Aorta (tissue), 5 donors: ENCODE results near the gene CRLF3. TPM values are rescaled to one million over a fixed set of nuclear protein-coding genes. Genes with fewer than 3 reads are reported as not detected.
"Not testable (repeated sequence)": the region's sequence is repeated elsewhere in the genome, so short reads cannot be mapped to it uniquely, and the experiment has no call there.

ENCODE experiments used
- ATAC-seq: fragments of 200-7000 bp; cut with Tn5 transposase; one replicate; pipeline ENCODE4 v1.9.1; 2022; ENCODE audit warnings: moderate library complexity; ENCODE audit not compliant: low FRiP score
- DNase-seq, 2 donors: peaks; one replicate each; pipeline ENCODE4 v3.0.0-alpha.2; 2020
- H3K27ac ChIP-seq, 2 donors: one replicate each; pipeline ENCODE4 v1.5.1; 2013; ENCODE audit warnings: low read length in 2 of 2, mild to moderate bottlenecking in 2 of 2, moderate library complexity in 2 of 2, control low read depth in 1 of 2, inconsistent platforms in 1 of 2, low read depth in 1 of 2
- H3K27me3 ChIP-seq, 2 donors: one replicate each; pipeline ENCODE4 v1.6.1; 2013; ENCODE audit warnings: control low read depth in 1 of 2, low read length in 1 of 2, mild to moderate bottlenecking in 1 of 2, moderate library complexity in 1 of 2; ENCODE audit not compliant: insufficient read depth in 2 of 2, control insufficient read depth in 1 of 2
- H3K36me3 ChIP-seq, 2 donors: one replicate each; pipeline ENCODE4 v1.6.1; 2013; ENCODE audit warnings: control low read depth in 1 of 2, low read length in 1 of 2, mild to moderate bottlenecking in 1 of 2; ENCODE audit not compliant: insufficient read depth in 2 of 2, control insufficient read depth in 1 of 2
- H3K4me1 ChIP-seq, 2 donors: one replicate each; pipeline ENCODE4 v1.6.1; 2013; ENCODE audit warnings: low read length in 2 of 2, control low read depth in 1 of 2, mild to moderate bottlenecking in 1 of 2, moderate library complexity in 1 of 2; ENCODE audit not compliant: insufficient read depth in 2 of 2, control insufficient read depth in 1 of 2
- H3K4me3 ChIP-seq, 2 donors: one replicate each; pipeline ENCODE4 v1.5.1; 2013; ENCODE audit warnings: low read length in 2 of 2, control low read depth in 1 of 2, mild to moderate bottlenecking in 1 of 2
- H3K9me3 ChIP-seq: one replicate; pipeline ENCODE4 v1.6.1; 2013; ENCODE audit warnings: mild to moderate bottlenecking, low read length; ENCODE audit not compliant: control insufficient read depth
- WGBS, 2 donors: extraction: QIAGEN DNeasy Blood & Tissue Kit; methylation state at CpG; one replicate each; pipeline ENCODE4 v1.1.7; 2013; 5-methylcytosine and 5-hydroxymethylcytosine counted together
- intact Hi-C, 2 donors: fragments of 100-400 bp; cut with DNase I; formaldehyde crosslinking; loops; one replicate each; pipeline versions ENCODE4 v1.14.2 to v1.15.0; 2022
- polyA plus RNA-seq, 2 donors: library from polyadenylated mRNA; stranded (reverse); fragments of 200-250 nt; gene quantifications; one replicate each; pipeline ENCODE4 v1.2.3, GENCODE V29; 2013
- total RNA-seq, 2 donors: library from RNA; stranded (reverse); fragmentation: NEBNext Ultra II Directional; extraction: Animal tissue kit (Norgen Biotek cat#: 25700); gene quantifications; one replicate each; pipeline ENCODE4 v1.2.1, GENCODE V29; 2021
- donor health status: healthy with polysubstance abuse.
- donor health status: Bipolar disorder and iron deficiency.
- donor health status: DM: no; HTN: no; CAD: no.
- donor health status: DM: no; HTN: no; CAD: no.
- donor health status: DM: yes; HTN: yes; CAD: no.

The CRLF3 gene
- total and polyA plus RNA-seq, 4 donors, result 4.3 to 19.0 (median 8.9) TPM

- no peaks in the 10 kb centered on the region for H3K36me3 ChIP-seq
- 53 to 56% methylated on average over 9 of the region's 9 CpGs for WGBS, 2 donors
- no peaks in the 10 kb centered on the region for H3K27me3 ChIP-seq
- no peaks in the 10 kb centered on the region for H3K9me3 ChIP-seq
- H3K4me1 ChIP-seq, result no peaks in the 10 kb centered on the region
- H3K4me3 ChIP-seq, result no peak overlapping the region
- DNase-seq (no peak), ATAC-seq (no peak)
- H3K27ac ChIP-seq, result no peak overlapping the region
- intact Hi-C loops, result loop anchor here in 1 of 2 donors (10.0 kb wide), 1 partner anchor 153 kb away; the partner anchor contains the start of gene RNF135
Measured at GRCh38 chr17:30821871-30822723, 2.4 kb downstream of the CRLF3 start.

GRCh38 chr17:30819971-30820705, 4.4 kb downstream of the CRLF3 start:
- DNase-seq, result no peak
- intact Hi-C loops, result loop anchor here in 1 of 2 donors (10.0 kb wide), 1 partner anchor 155 kb away; the partner anchor contains the start of gene RNF135
- Histone ChIP-seq H3K27me3 (no peaks in the 10 kb centered on the region), H3K4me1 (no peaks in the 10 kb centered on the region), H3K27ac (no peak overlapping the region), H3K9me3 (no peaks in the 10 kb centered on the region), H3K36me3 (no peaks in the 10 kb centered on the region), H3K4me3 (no peak overlapping the region)
- WGBS, 2 donors, result 92 to 94% methylated on average over 8 of the region's 8 CpGs
- ATAC-seq, result no peak

- peaks cover 0 to 4% of the 10 kb centered on the region in 2 donors for H3K4me1 ChIP-seq
- no peak for ATAC-seq
- no peaks in the 10 kb centered on the region for H3K9me3 ChIP-seq
- 96 to 98% methylated on average over 7 of the region's 7 CpGs for WGBS, 2 donors
- intact Hi-C loops, result no loop called here
- no peak overlapping the region for H3K27ac ChIP-seq
- DNase-seq, result no peak
- H3K27me3 ChIP-seq, result no peaks in the 10 kb centered on the region
- H3K4me3 ChIP-seq, result no peak overlapping the region
- no peaks in the 10 kb centered on the region for H3K36me3 ChIP-seq
Measured at GRCh38 chr17:30816165-30816564, 8.3 kb downstream of the CRLF3 start.

- peak in 1 of 2 donors; percentile 65 for DNase-seq
Measured at GRCh38 chr17:30814860-30815259, 9.6 kb downstream of the CRLF3 start.

GRCh38 chr17:30814236-30814635, 10.3 kb downstream of the CRLF3 start:
- H3K27ac ChIP-seq, intact Hi-C loops, H3K4me3 ChIP-seq, H3K27me3 ChIP-seq, H3K9me3 ChIP-seq, H3K4me1 ChIP-seq, DNase-seq, ATAC-seq, H3K36me3 ChIP-seq: not testable (repeated sequence)
- 93% methylated on average over 12 of the region's 12 CpGs for WGBS, 2 donors

More at GRCh38 chr17:30814860-30815259, 9.6 kb downstream of the CRLF3 start:
- H3K4me3 ChIP-seq, H3K27ac ChIP-seq, H3K27me3 ChIP-seq, H3K36me3 ChIP-seq, intact Hi-C loops, H3K9me3 ChIP-seq, H3K4me1 ChIP-seq, ATAC-seq: not testable (repeated sequence)
- 94 to 97% methylated on average over 9 of the region's 9 CpGs for WGBS, 2 donors

- Histone ChIP-seq H3K27me3 (no peaks in the 10 kb centered on the region), H3K27ac (peak overlapping the region; percentile 19 to 55), H3K36me3 (no peaks in the 10 kb centered on the region), H3K4me3 (no peak overlapping the region), H3K4me1 (peaks cover 0 to 4% of the 10 kb centered on the region in 2 donors), H3K9me3 (no peaks in the 10 kb centered on the region)
- intact Hi-C loops, result no loop called here
- 37 to 38% methylated on average over 5 of the region's 5 CpGs for WGBS, 2 donors
- DNase-seq, result no peak
- no peak for ATAC-seq
Measured at GRCh38 chr17:30812218-30813177, 12.0 kb downstream of the CRLF3 start.

GRCh38 chr17:30809867-30810266, 14.6 kb downstream of the CRLF3 start:
- Histone ChIP-seq H3K27ac (no peak overlapping the region), H3K4me1 (peaks cover 0 to 4% of the 10 kb centered on the region in 2 donors), H3K4me3 (no peak overlapping the region), H3K27me3 (no peaks in the 10 kb centered on the region), H3K36me3 (no peaks in the 10 kb centered on the region), H3K9me3 (no peaks in the 10 kb centered on the region)
- 94% methylated on average over 6 of the region's 6 CpGs for WGBS, 2 donors
- ATAC-seq (no peak), DNase-seq (no peak)
- intact Hi-C loops, result no loop called here

- Histone ChIP-seq H3K27me3 (no peaks in the 10 kb centered on the region), H3K27ac (no peak overlapping the region), H3K4me3 (no peak overlapping the region), H3K4me1 (peaks cover 0 to 4% of the 10 kb centered on the region in 2 donors), H3K36me3 (no peaks in the 10 kb centered on the region), H3K9me3 (no peaks in the 10 kb centered on the region)
- DNase-seq (no peak), ATAC-seq (peak; percentile 36)
- 80 to 85% methylated on average over 9 of the region's 9 CpGs for WGBS, 2 donors
- intact Hi-C loops, result no loop called here
Measured at GRCh38 chr17:30808785-30809286, 15.7 kb downstream of the CRLF3 start.
